Peyer's patch (tissue), 4 donors: ENCODE results near the gene SPHK2. TPM values are rescaled to one million over a fixed set of nuclear protein-coding genes. Genes with fewer than 3 reads are reported as not detected.

ENCODE experiments used
- DNase-seq, 3 donors: peaks; one replicate each; pipeline ENCODE4 v3.0.0-alpha.2; 2017 to 2019
- H3K27ac ChIP-seq, 4 donors: fragments of 200-600 bp; sonication (generic); one replicate each; pipeline ENCODE4 v1.5.1; 2016 to 2019
- H3K27me3 ChIP-seq, 2 donors: fragments of 200-600 bp; sonication (generic); one replicate each; pipeline ENCODE4 v1.5.1; 2019
- H3K36me3 ChIP-seq, 3 donors: fragments of 200-600 bp; sonication (generic); one replicate each; pipeline ENCODE4 v1.5.1; 2016 to 2019
- H3K4me1 ChIP-seq, 4 donors: fragments of 200-600 bp; sonication (generic); one replicate each; pipeline ENCODE4 v1.5.1; 2016 to 2019
- H3K4me3 ChIP-seq, 4 donors: fragments of 200-600 bp; sonication (generic); 1 replicate in 3 of 4; 2 replicates in 1 of 4; pipeline ENCODE4 v1.5.1; 2016 to 2019; ENCODE audit warnings: mild to moderate bottlenecking in 1 of 4
- H3K9me3 ChIP-seq, 4 donors: fragments of 200-600 bp; sonication (generic); one replicate each; pipeline ENCODE4 v1.5.1; 2016 to 2019; ENCODE audit warnings: mild to moderate bottlenecking in 1 of 4
- CTCF ChIP-seq, 6 experiments: fragments of 450-650 bp in 4 of 6; fragments of 200-600 bp in 2 of 6; sonication (generic) in 1 of 6; IDR thresholded peaks; one replicate each; pipeline ENCODE4 v1.5.1; 2017 to 2019; ENCODE audit warnings: antibody characterized with exemption in 6 of 6, mild to moderate bottlenecking in 3 of 6, moderate library complexity in 1 of 6
- POLR2A ChIP-seq, 2 donors: fragments of 450-650 bp; IDR thresholded peaks; one replicate each; pipeline ENCODE4 v1.5.1; 2017; ENCODE audit warnings: antibody characterized with exemption in 2 of 2, mild to moderate bottlenecking in 2 of 2, moderate library complexity in 2 of 2
- total RNA-seq, 4 donors: library from RNA; depleted of rRNA; stranded (reverse); fragments of >200 nt; gene quantifications; one replicate each; pipeline ENCODE4 v1.1.0, GENCODE V29; 2016

Gene SPHK2
- total RNA-seq, 4 donors from 2014 or later: 34.7 to 121 (median 96.7) TPM

- no peak for DNase-seq
- Histone ChIP-seq H3K36me3 (peaks cover 0 to 12% (median 0%) of the 10 kb centered on the region in 3 donors), H3K9me3 (no peaks in the 10 kb centered on the region), H3K27me3 (no peaks in the 10 kb centered on the region), H3K4me1 (peaks cover 0 to 4% (median 0%) of the 10 kb centered on the region in 4 donors), H3K27ac (no peak within 1 kb of the TSS), H3K4me3 (no peak within 1 kb of the TSS)
- TF ChIP-seq CTCF (IDR thresholded peaks at IDR 0.05) (no peak), POLR2A (IDR thresholded peaks at IDR 0.05) (no peak)
Observed at GRCh38 chr19:48606463-48607358, 12.6 kb upstream of the SPHK2 start, which contains the start of gene SPACA4. TSS of gene SPACA4 (plus strand) at chr19:48606742. CDS start at chr19:48606979, 237 bp downstream.

DNA sequence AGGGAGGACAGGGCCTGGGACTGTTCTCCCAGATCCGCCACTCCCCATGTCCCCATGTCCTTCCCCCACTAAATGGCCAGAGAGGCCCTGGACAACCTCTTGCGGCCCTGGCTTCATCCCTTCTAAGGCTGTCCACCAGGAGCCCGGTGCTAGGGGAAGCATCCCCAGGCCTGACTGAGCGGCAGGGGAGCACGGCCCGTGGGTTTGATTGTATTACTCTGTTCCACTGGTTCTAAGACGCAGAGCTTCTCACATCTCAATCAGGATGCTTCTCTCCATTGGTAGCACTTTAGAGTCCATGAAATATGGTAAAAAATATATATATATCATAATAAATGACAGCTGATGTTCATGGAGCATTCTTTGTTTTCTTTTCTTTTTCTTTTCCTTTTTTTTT is 11.9 kb upstream of the SPHK2 start:
- no peak overlapping the region for H3K27ac ChIP-seq
- H3K27me3 ChIP-seq: no peaks in the 10 kb centered on the region
- peaks cover 0 to 12% (median 0%) of the 10 kb centered on the region in 3 donors for H3K36me3 ChIP-seq
- H3K4me3 ChIP-seq: no peak overlapping the region
- DNase-seq: no peak
- H3K9me3 ChIP-seq: no peaks in the 10 kb centered on the region
- TF ChIP-seq POLR2A (IDR thresholded peaks at IDR 0.05) (no peak), CTCF (IDR thresholded peaks at IDR 0.05) (no peak)
- H3K4me1 ChIP-seq: peaks cover 0 to 4% (median 0%) of the 10 kb centered on the region in 4 donors

DNA sequence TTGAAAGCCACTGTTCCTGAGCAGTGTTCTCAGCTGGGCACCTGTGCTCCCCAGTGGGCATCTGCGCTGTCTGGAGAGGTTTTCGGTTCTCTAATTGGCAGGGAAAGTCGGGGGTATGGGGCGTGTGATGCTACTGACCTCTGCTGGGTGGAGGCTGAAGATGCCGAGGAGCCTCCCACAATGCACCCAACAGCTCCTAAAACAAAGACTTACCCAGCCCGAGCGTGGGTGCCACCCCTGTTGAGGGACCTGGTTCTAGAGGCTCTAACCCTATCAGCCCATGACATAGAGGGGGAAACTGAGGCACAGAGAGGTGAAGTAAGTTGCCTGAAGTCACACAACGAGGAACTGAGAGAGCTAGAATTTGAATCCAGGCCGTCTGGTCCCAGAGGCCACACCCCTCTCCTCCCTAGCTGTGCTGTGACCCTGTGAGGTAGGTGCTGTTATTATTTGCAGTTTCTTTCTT is 10.5 kb upstream of the SPHK2 start:
- H3K27ac ChIP-seq: no peak overlapping the region
- no peak overlapping the region for H3K4me3 ChIP-seq
- peak; percentile 62 to 84 (median 67) for DNase-seq

DNA sequence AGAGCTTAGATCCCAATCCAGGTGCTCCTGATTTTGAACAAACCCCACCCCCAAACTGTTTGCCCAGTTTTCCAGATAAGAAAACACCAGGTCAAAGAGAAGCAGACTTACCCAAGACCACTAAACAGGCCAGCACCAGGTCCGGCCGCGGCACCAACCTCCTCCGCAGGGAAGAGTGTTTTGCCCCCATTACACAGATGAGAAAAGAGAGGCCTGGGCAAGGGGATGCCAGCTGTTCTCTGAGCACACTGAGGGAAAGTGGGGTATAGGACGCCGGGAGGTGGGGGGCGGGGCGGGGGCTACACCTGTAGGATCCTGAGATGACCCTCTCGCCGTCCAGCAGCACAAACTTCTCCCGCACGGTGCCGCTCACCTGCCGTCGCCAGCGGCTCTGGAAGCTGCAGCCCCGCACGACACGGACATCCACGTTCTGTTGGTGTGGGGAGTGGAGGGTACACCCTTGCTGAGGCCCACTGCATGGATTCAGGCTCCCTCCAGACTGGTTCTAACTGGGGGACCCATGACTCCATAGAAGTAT is 9.7 kb upstream of the SPHK2 start:
- Histone ChIP-seq H3K27me3 (no peaks in the 10 kb centered on the region), H3K4me1 (no peaks in the 10 kb centered on the region), H3K27ac (no peak overlapping the region), H3K36me3 (peaks cover 0 to 12% (median 0%) of the 10 kb centered on the region in 3 donors), H3K4me3 (no peak overlapping the region), H3K9me3 (no peaks in the 10 kb centered on the region)
- TF ChIP-seq CTCF (IDR thresholded peaks at IDR 0.05): no peak
- TF ChIP-seq POLR2A (IDR thresholded peaks at IDR 0.05): no peak
- no peak for DNase-seq

More for the DNA sequence above, 10.5 kb upstream of the SPHK2 start:
- no peaks in the 10 kb centered on the region for H3K9me3 ChIP-seq
- H3K4me1 ChIP-seq: no peaks in the 10 kb centered on the region
- no peaks in the 10 kb centered on the region for H3K27me3 ChIP-seq
- TF ChIP-seq POLR2A (IDR thresholded peaks at IDR 0.05) (no peak), CTCF (IDR thresholded peaks at IDR 0.05) (peak; percentile 24 to 67 (median 46))
- peaks cover 0 to 12% (median 0%) of the 10 kb centered on the region in 3 donors for H3K36me3 ChIP-seq

DNA sequence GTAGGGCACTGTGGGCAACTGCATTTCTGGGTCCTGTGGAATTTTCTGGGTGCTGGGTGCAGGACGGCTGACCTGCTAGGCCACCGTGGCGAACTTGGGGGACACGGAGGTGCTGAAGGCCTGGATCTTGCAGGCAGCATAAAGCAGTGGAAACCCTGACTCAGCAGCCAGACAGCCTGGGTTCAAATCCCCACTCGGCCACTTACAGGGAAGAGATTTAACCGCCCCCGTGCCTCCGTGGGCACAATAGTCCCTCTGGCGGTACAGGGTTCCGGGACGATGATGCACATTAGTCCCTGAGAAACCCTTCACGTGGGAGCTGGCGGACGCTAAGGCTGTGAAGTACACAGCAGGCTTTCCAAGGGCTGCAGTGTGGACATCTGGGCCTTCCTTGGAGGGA is 7.4 kb upstream of the SPHK2 start:
- no peaks in the 10 kb centered on the region for H3K9me3 ChIP-seq
- H3K4me3 ChIP-seq: peak overlapping the region in 1 of 4 donors; percentile 62
- peaks cover 0 to 15% (median under 1%) of the 10 kb centered on the region in 4 donors for H3K4me1 ChIP-seq
- H3K36me3 ChIP-seq: peaks cover 0 to 34% (median 0%) of the 10 kb centered on the region in 3 donors
- H3K27me3 ChIP-seq: no peaks in the 10 kb centered on the region
- DNase-seq: no peak
- H3K27ac ChIP-seq: no peak overlapping the region
- TF ChIP-seq CTCF (IDR thresholded peaks at IDR 0.05): no peak
- no peak for TF ChIP-seq POLR2A (IDR thresholded peaks at IDR 0.05)
